DOHH2 (cell line): ENCODE measurements around the gene COL4A4.

Experiments used
- H3F3A ChIP-seq: fragments of 200-600 bp; sonication (generic), shearing (Covaris generic); 2 replicates; pipeline ENCODE4 v1.6.0; 2016; ENCODE audit warnings: antibody characterized with exemption, mild to moderate bottlenecking; ENCODE audit not compliant: control insufficient read depth, insufficient read depth
- H3K27ac ChIP-seq: fragments of 200-600 bp; sonication (generic); 2 replicates; pipeline ENCODE4 v1.5.1; 2014; ENCODE audit warnings: low read depth, mild to moderate bottlenecking, low read length, moderate library complexity
- H3K27me3 ChIP-seq: fragments of 200-600 bp; sonication (generic); 2 replicates; pipeline ENCODE4 v1.6.1; 2014; ENCODE audit warnings: mild to moderate bottlenecking, low read length, mixed read lengths; ENCODE audit not compliant: control insufficient read depth
- H3K36me3 ChIP-seq: fragments of 200-600 bp; sonication (generic); 2 replicates; pipeline ENCODE4 v1.6.1; 2014; ENCODE audit warnings: mild to moderate bottlenecking, low read length, moderate library complexity, mixed read lengths; ENCODE audit not compliant: control insufficient read depth
- H3K4me1 ChIP-seq: fragments of 200-600 bp; sonication (generic); 2 replicates; pipeline ENCODE4 v1.6.1; 2014; ENCODE audit warnings: mild to moderate bottlenecking, low read length, mixed read lengths; ENCODE audit not compliant: control insufficient read depth
- H3K4me2 ChIP-seq: fragments of 200-600 bp; sonication (generic); 2 replicates; pipeline ENCODE4 v1.6.0; 2014; ENCODE audit warnings: mild to moderate bottlenecking, low read length, moderate library complexity
- H3K4me3 ChIP-seq: fragments of 200-600 bp; sonication (generic); 2 replicates; pipeline ENCODE4 v1.5.1; 2014; ENCODE audit warnings: mild to moderate bottlenecking, low read length, mixed read lengths
- H3K79me2 ChIP-seq: fragments of 200-600 bp; sonication (generic); 2 replicates; pipeline ENCODE4 v1.6.1; 2014; ENCODE audit warnings: mild to moderate bottlenecking, low read length, mixed read lengths; ENCODE audit not compliant: control insufficient read depth
- H3K9me2 ChIP-seq: fragments of 200-600 bp; sonication (generic); replicated peaks from 2 replicates; pipeline ENCODE4 v1.6.1; 2014; ENCODE audit warnings: mild to moderate bottlenecking, low read length, mixed read lengths; ENCODE audit not compliant: control insufficient read depth
- H3K9me3 ChIP-seq: fragments of 200-600 bp; sonication (generic); 2 replicates; pipeline ENCODE4 v1.6.1; 2014; ENCODE audit warnings: antibody characterized with exemption, low read length, mixed read lengths; ENCODE audit not compliant: control insufficient read depth, insufficient read depth
- H4K20me1 ChIP-seq: fragments of 200-600 bp; sonication (generic); 2 replicates; pipeline ENCODE4 v1.6.0; 2014; ENCODE audit warnings: low read depth, mild to moderate bottlenecking, antibody characterized with exemption, low read length, moderate library complexity; ENCODE audit not compliant: control insufficient read depth, insufficient read depth
- CTCF ChIP-seq: fragments of 200-600 bp; sonication (generic); IDR thresholded peaks from one replicate; pipeline ENCODE4 v1.5.1; 2014; ENCODE audit warnings: antibody characterized with exemption, mild to moderate bottlenecking, low read depth, low read length; ENCODE audit not compliant: poor library complexity, severe bottlenecking
- EZH2phosphoT487 ChIP-seq: fragments of 200-600 bp; sonication (generic); IDR thresholded peaks from 2 replicates; pipeline ENCODE4 v1.6.1; 2017; ENCODE audit warnings: borderline replicate concordance, mild to moderate bottlenecking, antibody characterized with exemption, low read length, moderate library complexity, mixed read lengths

The COL4A4 gene

GRCh38 chr2:226969417-226970080, 194.5 kb downstream of the COL4A4 start:
- Histone ChIP-seq H3K9me2 (no peaks in the 10 kb centered on the region), H3K4me1 (peaks cover 31% of the 10 kb centered on the region), H3K4me3 (peak overlapping the region; percentile 63), H3F3A (no peaks in the 10 kb centered on the region), H3K27me3 (no peaks in the 10 kb centered on the region), H3K9me3 (no peaks in the 10 kb centered on the region), H4K20me1 (no peaks in the 10 kb centered on the region), H3K27ac (peak overlapping the region; percentile 69), H3K36me3 (0 out of 2 replicates have a peak, but pooled peaks cover 3% of the 10 kb centered on the region), H3K4me2 (peak overlapping the region; percentile 91), H3K79me2 (no peaks in the 10 kb centered on the region)
- TF ChIP-seq CTCF (no peak), EZH2phosphoT487 (no peak)

DNA sequence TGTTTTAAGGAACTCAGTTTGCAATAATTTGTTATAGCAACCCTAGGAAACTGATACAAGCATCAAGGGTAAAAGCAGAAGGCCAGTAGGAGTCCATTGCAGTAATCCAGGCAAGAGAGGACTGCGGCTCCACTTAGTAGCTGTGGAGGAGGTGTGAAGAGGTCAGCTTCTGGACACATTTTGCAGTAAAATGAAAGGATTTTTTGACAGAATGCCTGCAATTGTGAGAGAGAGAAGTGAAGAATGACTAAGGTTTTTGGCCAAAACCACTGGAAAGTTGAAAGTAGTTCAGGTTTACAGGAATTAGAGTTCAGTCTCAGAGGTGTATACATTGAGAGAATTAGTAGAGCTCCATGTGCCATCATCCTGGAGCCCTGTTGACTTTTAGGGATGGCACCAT, 198.6 kb downstream of the COL4A4 start:
- H3F3A ChIP-seq = no peaks in the 10 kb centered on the region
- no peak overlapping the region for H3K27ac ChIP-seq
- H3K36me3 ChIP-seq = no peaks in the 10 kb centered on the region
- no peaks in the 10 kb centered on the region for H3K9me2 ChIP-seq
- no peaks in the 10 kb centered on the region for H3K9me3 ChIP-seq
- no peak overlapping the region for H3K4me2 ChIP-seq
- TF ChIP-seq CTCF (no peak), EZH2phosphoT487 (no peak)
- no peak overlapping the region for H3K4me3 ChIP-seq
- H3K4me1 ChIP-seq = peaks cover 19% of the 10 kb centered on the region
- H3K27me3 ChIP-seq = no peaks in the 10 kb centered on the region
- no peaks in the 10 kb centered on the region for H4K20me1 ChIP-seq
- no peaks in the 10 kb centered on the region for H3K79me2 ChIP-seq

DNA sequence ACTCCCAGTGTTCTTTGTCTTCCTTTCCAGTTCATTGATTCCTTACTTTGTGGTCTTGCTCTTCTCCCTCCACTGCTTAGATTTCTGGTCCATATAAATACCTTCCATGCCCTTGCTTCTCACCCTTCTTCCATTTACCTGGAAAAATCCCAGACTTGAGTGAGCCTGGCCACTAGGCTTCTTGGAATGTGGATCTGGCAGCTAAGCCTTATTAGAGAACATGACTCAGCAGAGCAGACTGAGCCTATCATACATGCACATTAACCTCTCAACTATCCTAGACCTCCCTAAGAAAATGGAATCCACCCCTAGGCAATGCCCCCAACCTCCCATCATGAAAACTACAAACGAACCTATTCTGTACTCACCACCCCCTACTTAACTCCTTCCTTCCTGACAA, 200.5 kb downstream of the COL4A4 start:
- peaks cover 4% of the 10 kb centered on the region; the same call in 1 of the 2 replicates for H3K4me1 ChIP-seq
- H3K9me3 ChIP-seq = no peaks in the 10 kb centered on the region
- no peaks in the 10 kb centered on the region for H3F3A ChIP-seq
- H3K36me3 ChIP-seq = no peaks in the 10 kb centered on the region
- no peak overlapping the region for H3K4me2 ChIP-seq
- H3K27me3 ChIP-seq = no peaks in the 10 kb centered on the region
- no peaks in the 10 kb centered on the region for H3K9me2 ChIP-seq
- H3K4me3 ChIP-seq = no peak overlapping the region
- no peaks in the 10 kb centered on the region for H4K20me1 ChIP-seq
- TF ChIP-seq EZH2phosphoT487 (no peak), CTCF (no peak)
- no peak overlapping the region for H3K27ac ChIP-seq
- H3K79me2 ChIP-seq = no peaks in the 10 kb centered on the region
